Hematopoietic multipotent progenitor cell treated with erythropoietin and hydrocortisone succinate and interleukin-3 and kit ligand, for 8 days (in vitro differentiated cells): ENCODE measurements around the gene CCDC192.
"Not testable (repeated sequence)": the region's sequence is repeated elsewhere in the genome, so short reads cannot be mapped to it uniquely, and the experiment has no call there.

ENCODE experiments used
- DNase-seq: peaks from one replicate; pipeline ENCODE4 v3.0.0-alpha.2; 2015

Gene CCDC192

GRCh38 chr5:127769386-127769785, 66.2 kb downstream of the CCDC192 start:
- no peak for DNase-seq

- DNase-seq, result no peak
Measured at GRCh38 chr5:127770272-127770671, 67.1 kb downstream of the CCDC192 start.

- no peak for DNase-seq
Measured at GRCh38 chr5:127772531-127772930, 69.3 kb downstream of the CCDC192 start.

- DNase-seq, result no peak
Measured at GRCh38 chr5:127774221-127774620, 71.0 kb downstream of the CCDC192 start.

GRCh38 chr5:127776477-127776876, 73.3 kb downstream of the CCDC192 start:
- DNase-seq, result no peak

GRCh38 chr5:127777957-127778356, 74.8 kb downstream of the CCDC192 start:
- DNase-seq, result no peak

- not testable (repeated sequence) for DNase-seq
Measured at GRCh38 chr5:127782450-127782849, 79.3 kb downstream of the CCDC192 start.

- DNase-seq, result no peak
Measured at GRCh38 chr5:127785098-127785927, 82.1 kb downstream of the CCDC192 start.

- no peak for DNase-seq
Measured at GRCh38 chr5:127791439-127791838, 88.2 kb downstream of the CCDC192 start.

- not testable (repeated sequence) for DNase-seq
Measured at GRCh38 chr5:127791908-127792307, 88.7 kb downstream of the CCDC192 start.

- no peak for DNase-seq
Measured at GRCh38 chr5:127793052-127793451, 89.9 kb downstream of the CCDC192 start.

- DNase-seq, result no peak
Measured at GRCh38 chr5:127793879-127794278, 90.7 kb downstream of the CCDC192 start.

- no peak for DNase-seq
Measured at GRCh38 chr5:127796211-127796610, 93.0 kb downstream of the CCDC192 start.

- no peak for DNase-seq
Measured at GRCh38 chr5:127799293-127799905, 96.2 kb downstream of the CCDC192 start.

- DNase-seq, result no peak
Measured at GRCh38 chr5:127801751-127802476, 98.7 kb downstream of the CCDC192 start.

GRCh38 chr5:127802477-127802865, 99.3 kb downstream of the CCDC192 start:
- no peak for DNase-seq

GRCh38 chr5:127804886-127805426, 101.8 kb downstream of the CCDC192 start:
- no peak for DNase-seq

GRCh38 chr5:127805448-127805847, 102.3 kb downstream of the CCDC192 start:
- DNase-seq, result no peak

GRCh38 chr5:127806776-127807175, 103.6 kb downstream of the CCDC192 start:
- DNase-seq, result no peak

- no peak for DNase-seq
Measured at GRCh38 chr5:127809533-127809932, 106.3 kb downstream of the CCDC192 start.

GRCh38 chr5:127810017-127810416, 106.8 kb downstream of the CCDC192 start:
- no peak for DNase-seq

GRCh38 chr5:127810707-127811490, 107.7 kb downstream of the CCDC192 start:
- DNase-seq, result no peak

GRCh38 chr5:127812570-127812969, 109.4 kb downstream of the CCDC192 start:
- DNase-seq, result no peak
